Lower lobe of right lung (tissue), 2 donors: Measurements from ENCODE around the gene MYH15. TPM values are rescaled to one million over a fixed set of nuclear protein-coding genes. Genes with fewer than 3 reads are reported as not detected.

Source experiments
- ATAC-seq, 2 donors: fragments of 200-7000 bp; cut with Tn5 transposase; one replicate each; pipeline ENCODE4 v1.9.1; 2020 to 2022; ENCODE audit warnings: mild to moderate bottlenecking in 2 of 2, moderate library complexity in 2 of 2
- DNase-seq: peaks from one replicate; pipeline ENCODE4 v3.0.0-alpha.2; 2020
- H3K27ac ChIP-seq: fragments of 200-600 bp; one replicate; pipeline ENCODE4 v1.8.0; 2022
- H3K27me3 ChIP-seq: fragments of 200-600 bp; one replicate; pipeline ENCODE4 v1.8.0; 2022; ENCODE audit warnings: low read depth
- H3K36me3 ChIP-seq: fragments of 200-600 bp; one replicate; pipeline ENCODE4 v1.8.0; 2022; ENCODE audit warnings: mild to moderate bottlenecking
- H3K4me1 ChIP-seq: fragments of 200-600 bp; one replicate; pipeline ENCODE4 v1.8.0; 2022
- H3K4me3 ChIP-seq: fragments of 200-600 bp; one replicate; pipeline ENCODE4 v1.8.0; 2022; ENCODE audit warnings: mild to moderate bottlenecking
- H3K9me3 ChIP-seq: fragments of 200-600 bp; one replicate; pipeline ENCODE4 v1.8.0; 2022
- CTCF ChIP-seq: fragments of 200-600 bp; IDR thresholded peaks from one replicate; pipeline ENCODE4 v1.8.0; 2022; ENCODE audit warnings: antibody characterized with exemption, mild to moderate bottlenecking
- intact Hi-C: fragments of 100-400 bp; cut with DNase I; formaldehyde crosslinking; loops from one replicate; pipeline ENCODE4 v1.11.0; 2022
- total RNA-seq: library from RNA; stranded (reverse); fragmentation: NEBNext Ultra II Directional; extraction: Animal tissue kit (Norgen Biotek cat#: 25700); gene quantifications from one replicate; pipeline ENCODE4 v1.2.1, GENCODE V29; 2021
- donor health status: DM: no; HTN: yes; CAD: no; lungs with severe emphysema.

MYH15 gene
- total RNA-seq, 1 donor from 2014 or later = 1.0 TPM

- H3K27ac ChIP-seq = no peak overlapping the region
- intact Hi-C loops = no loop called here
- DNase-seq = no peak
- H3K9me3 ChIP-seq = no peaks in the 10 kb centered on the region
- ATAC-seq = peak; percentile 18 to 42
- no peaks in the 10 kb centered on the region for H3K36me3 ChIP-seq
- H3K27me3 ChIP-seq = no peaks in the 10 kb centered on the region
- H3K4me3 ChIP-seq = no peak overlapping the region
- no peak for TF ChIP-seq CTCF
- H3K4me1 ChIP-seq = peaks cover 21% of the 10 kb centered on the region
Observed at GRCh38 chr3:108414007-108414406, 96.4 kb downstream of the MYH15 start.

GRCh38 chr3:108412121-108412750 is 98.2 kb downstream of the MYH15 start:
- no peaks in the 10 kb centered on the region for H3K9me3 ChIP-seq
- no peak overlapping the region for H3K27ac ChIP-seq
- ATAC-seq (no peak), DNase-seq (no peak)
- H3K4me3 ChIP-seq = no peak overlapping the region
- H3K4me1 ChIP-seq = peaks cover 35% of the 10 kb centered on the region
- no peaks in the 10 kb centered on the region for H3K36me3 ChIP-seq
- intact Hi-C loops = no loop called here
- TF ChIP-seq CTCF = no peak
- H3K27me3 ChIP-seq = no peaks in the 10 kb centered on the region

GRCh38 chr3:108410531-108410984 is 99.8 kb downstream of the MYH15 start:
- intact Hi-C loops = no loop called here
- Histone ChIP-seq H3K9me3 (no peaks in the 10 kb centered on the region), H3K36me3 (no peaks in the 10 kb centered on the region), H3K4me3 (no peak overlapping the region), H3K4me1 (peaks cover 49% of the 10 kb centered on the region), H3K27me3 (no peaks in the 10 kb centered on the region), H3K27ac (peak overlapping the region; percentile 9)
- DNase-seq = peak; percentile 86
- peak; percentile 76 to 89 for ATAC-seq
- TF ChIP-seq CTCF = no peak

- Histone ChIP-seq H3K9me3 (no peaks in the 10 kb centered on the region), H3K36me3 (no peaks in the 10 kb centered on the region), H3K27me3 (no peaks in the 10 kb centered on the region), H3K4me3 (no peak overlapping the region), H3K4me1 (peaks cover 49% of the 10 kb centered on the region), H3K27ac (peak overlapping the region; percentile 64)
- intact Hi-C loops = no loop called here
- ATAC-seq (no peak), DNase-seq (no peak)
- no peak for TF ChIP-seq CTCF
Observed at GRCh38 chr3:108409800-108410178, 100.6 kb downstream of the MYH15 start.

- no peaks in the 10 kb centered on the region for H3K27me3 ChIP-seq
- H3K4me3 ChIP-seq = no peak overlapping the region
- intact Hi-C loops = no loop called here
- H3K36me3 ChIP-seq = no peaks in the 10 kb centered on the region
- peak overlapping the region; percentile 64 for H3K27ac ChIP-seq
- no peak for TF ChIP-seq CTCF
- no peaks in the 10 kb centered on the region for H3K9me3 ChIP-seq
- peaks cover 49% of the 10 kb centered on the region for H3K4me1 ChIP-seq
- DNase-seq = peak; percentile 59
- peak; percentile 68 to 82 for ATAC-seq
Observed at GRCh38 chr3:108408883-108409799, 101.3 kb downstream of the MYH15 start.
